ES-I3 (cell line): Measurements from ENCODE around the gene CD44.

ENCODE experiments used
- H3K36me3 ChIP-seq: 2 replicates; pipeline ENCODE4 v1.6.1; 2013; ENCODE audit warnings: mild to moderate bottlenecking, low read length, control low read depth, moderate library complexity; ENCODE audit not compliant: insufficient read depth
- H3K4me1 ChIP-seq: 2 replicates; pipeline ENCODE4 v1.6.1; 2013; ENCODE audit warnings: mild to moderate bottlenecking, control low read depth, low read length; ENCODE audit not compliant: insufficient read depth
- H3K9ac ChIP-seq: 2 replicates; pipeline ENCODE4 v1.6.1; 2013; ENCODE audit warnings: low read depth, mild to moderate bottlenecking, low read length, moderate library complexity
- H3K9me3 ChIP-seq: 2 replicates; pipeline ENCODE4 v1.6.1; 2013; ENCODE audit warnings: mild to moderate bottlenecking, low read length, moderate library complexity; ENCODE audit not compliant: control insufficient read depth, insufficient read depth

CD44 gene

DNA sequence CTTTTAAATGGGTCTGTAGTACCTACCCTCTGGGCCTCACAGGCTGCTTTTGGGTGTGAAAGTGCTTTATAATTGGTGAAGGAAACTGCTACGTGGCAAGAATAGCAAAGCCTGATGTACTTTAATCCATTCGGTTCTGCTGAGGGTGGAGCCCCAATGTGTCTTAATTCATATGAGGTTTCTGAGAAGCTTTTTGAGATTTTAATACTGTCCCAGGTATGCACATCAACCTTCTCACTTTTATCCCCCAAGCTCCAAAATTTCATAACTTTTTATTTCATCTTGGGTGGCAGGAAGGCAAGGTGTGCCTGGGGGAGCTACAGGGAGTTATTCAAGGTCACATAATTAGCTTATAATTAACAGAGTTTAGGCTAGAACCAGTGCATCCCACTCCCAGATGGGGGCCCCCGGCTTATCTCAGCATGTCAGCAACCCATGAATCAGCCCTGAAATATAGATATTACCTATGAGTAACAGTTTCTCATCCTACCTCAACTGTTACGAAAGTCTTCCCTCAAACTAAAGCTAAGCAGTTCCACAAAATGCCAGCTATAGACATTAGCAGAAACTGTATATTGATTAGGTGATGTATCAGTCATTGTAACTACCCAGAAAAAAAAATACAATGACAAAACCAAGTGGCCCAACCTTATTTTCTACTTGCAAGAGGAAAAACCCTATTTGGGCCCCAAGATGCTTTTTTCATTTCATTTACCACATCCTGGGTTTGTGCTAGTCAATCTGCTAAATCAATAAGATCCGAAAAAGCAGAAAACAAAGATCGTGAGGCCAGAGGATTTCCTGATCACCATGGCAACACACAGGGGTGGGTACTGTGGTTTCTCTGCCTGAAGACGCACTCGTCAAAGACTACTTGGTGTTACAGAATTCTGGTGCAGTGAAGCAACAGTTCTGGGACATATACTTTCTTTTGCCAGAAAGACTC lies 26.7 kb downstream of the CD44 start:
- peaks cover 11% of the 10 kb centered on the region for H3K4me1 ChIP-seq
- H3K9ac ChIP-seq = no peak overlapping the region
- H3K36me3 ChIP-seq = no peaks in the 10 kb centered on the region
- H3K9me3 ChIP-seq = no peaks in the 10 kb centered on the region

DNA sequence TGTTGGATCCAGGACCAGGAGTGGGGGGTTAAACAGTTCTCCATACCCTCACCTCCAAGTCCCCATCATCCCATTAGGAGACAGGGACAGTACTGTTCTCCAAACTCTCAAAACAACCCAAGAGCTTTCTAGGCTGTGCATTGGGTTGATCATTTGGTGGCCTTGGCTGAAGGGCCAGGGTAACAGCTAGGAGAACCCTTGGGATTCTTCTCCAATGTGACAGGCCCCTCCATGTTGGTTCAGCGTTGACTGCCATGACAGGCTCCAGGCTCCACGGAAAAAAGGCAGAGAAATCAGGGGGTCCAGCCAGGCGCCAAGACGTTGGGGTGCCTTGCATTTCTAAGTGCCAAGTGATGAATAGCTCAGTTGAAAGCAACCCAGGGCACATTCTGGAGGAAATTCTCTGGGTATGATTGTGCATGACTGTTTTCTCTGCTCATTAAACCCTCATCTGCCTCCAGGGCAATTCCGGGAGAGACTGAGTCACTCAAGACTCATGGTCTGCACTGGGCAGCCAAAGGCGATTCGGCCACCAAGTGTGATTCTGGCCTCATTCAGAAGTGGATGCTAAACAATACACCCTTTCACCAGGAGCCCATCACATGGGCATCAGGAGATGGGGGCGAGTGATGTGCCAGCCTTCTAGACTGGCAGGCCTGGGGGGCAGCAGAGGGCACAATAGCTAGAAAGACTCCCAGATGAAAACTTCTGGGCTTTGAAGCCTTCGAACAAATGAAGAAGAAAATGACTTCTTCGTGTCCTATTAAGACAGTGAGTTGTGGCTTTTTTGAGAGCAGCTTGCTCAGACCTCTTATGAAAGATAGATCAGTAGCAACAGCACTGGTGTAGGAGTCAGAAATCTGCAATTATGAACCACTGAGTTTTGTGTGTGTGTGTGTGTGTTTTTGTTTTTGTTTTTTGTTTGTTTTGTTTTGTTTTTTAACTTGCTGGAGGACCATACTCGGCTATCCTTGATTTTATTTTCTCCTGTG lies 27.7 kb downstream of the CD44 start:
- H3K9ac ChIP-seq = no peak overlapping the region
- H3K36me3 ChIP-seq = no peaks in the 10 kb centered on the region; the same call in 1 of the 2 replicates
- H3K4me1 ChIP-seq = peaks cover 11% of the 10 kb centered on the region
- H3K9me3 ChIP-seq = no peaks in the 10 kb centered on the region

- Histone ChIP-seq H3K9me3 (no peaks in the 10 kb centered on the region), H3K4me1 (peaks cover 11% of the 10 kb centered on the region), H3K36me3 (no peaks in the 10 kb centered on the region; the same call in 1 of the 2 replicates), H3K9ac (no peak overlapping the region)
Measured at GRCh38 chr11:35167426-35167954, 28.5 kb downstream of the CD44 start.

GRCh38 chr11:35168671-35169070 lies 29.7 kb downstream of the CD44 start:
- H3K9ac ChIP-seq = no peak overlapping the region
- no peaks in the 10 kb centered on the region for H3K9me3 ChIP-seq
- peaks cover 12% of the 10 kb centered on the region for H3K4me1 ChIP-seq
- H3K36me3 ChIP-seq = no peaks in the 10 kb centered on the region; the same call in 1 of the 2 replicates

DNA sequence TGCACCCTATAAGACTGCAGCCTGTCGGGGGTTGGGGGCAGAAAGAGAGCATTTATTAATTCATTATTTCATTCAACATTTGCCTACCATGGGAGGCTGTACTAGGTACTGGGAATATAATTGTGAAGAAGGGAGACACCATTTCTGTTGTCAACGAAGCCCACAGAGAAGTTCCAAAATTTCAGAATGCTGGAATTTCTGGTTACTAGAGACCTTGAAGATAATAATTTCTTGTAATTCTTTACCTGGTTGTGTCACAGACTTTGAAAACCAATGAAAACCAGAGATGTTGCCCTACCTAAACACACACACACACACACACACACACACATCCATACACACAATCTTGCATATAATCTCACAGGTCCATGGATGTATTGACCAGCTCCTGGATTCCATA lies 30.1 kb downstream of the CD44 start:
- H3K4me1 ChIP-seq = peaks cover 16% of the 10 kb centered on the region
- H3K36me3 ChIP-seq = no peaks in the 10 kb centered on the region; the same call in 1 of the 2 replicates
- no peaks in the 10 kb centered on the region for H3K9me3 ChIP-seq
- no peak overlapping the region for H3K9ac ChIP-seq

- Histone ChIP-seq H3K4me1 (peaks cover 16% of the 10 kb centered on the region), H3K36me3 (no peaks in the 10 kb centered on the region; the same call in 1 of the 2 replicates), H3K9me3 (no peaks in the 10 kb centered on the region), H3K9ac (no peak overlapping the region)
Measured at GRCh38 chr11:35169754-35170153, 30.8 kb downstream of the CD44 start.

GRCh38 chr11:35170503-35170902 lies 31.5 kb downstream of the CD44 start:
- peaks cover 16% of the 10 kb centered on the region for H3K4me1 ChIP-seq
- no peaks in the 10 kb centered on the region for H3K9me3 ChIP-seq
- no peaks in the 10 kb centered on the region; the same call in 1 of the 2 replicates for H3K36me3 ChIP-seq
- no peak overlapping the region for H3K9ac ChIP-seq

GRCh38 chr11:35171226-35171625 lies 32.3 kb downstream of the CD44 start:
- H3K9me3 ChIP-seq = no peaks in the 10 kb centered on the region
- no peaks in the 10 kb centered on the region; the same call in 1 of the 2 replicates for H3K36me3 ChIP-seq
- H3K9ac ChIP-seq = no peak overlapping the region
- H3K4me1 ChIP-seq = peaks cover 16% of the 10 kb centered on the region

GRCh38 chr11:35173011-35173511 lies 34.1 kb downstream of the CD44 start:
- no peak overlapping the region for H3K9ac ChIP-seq

DNA sequence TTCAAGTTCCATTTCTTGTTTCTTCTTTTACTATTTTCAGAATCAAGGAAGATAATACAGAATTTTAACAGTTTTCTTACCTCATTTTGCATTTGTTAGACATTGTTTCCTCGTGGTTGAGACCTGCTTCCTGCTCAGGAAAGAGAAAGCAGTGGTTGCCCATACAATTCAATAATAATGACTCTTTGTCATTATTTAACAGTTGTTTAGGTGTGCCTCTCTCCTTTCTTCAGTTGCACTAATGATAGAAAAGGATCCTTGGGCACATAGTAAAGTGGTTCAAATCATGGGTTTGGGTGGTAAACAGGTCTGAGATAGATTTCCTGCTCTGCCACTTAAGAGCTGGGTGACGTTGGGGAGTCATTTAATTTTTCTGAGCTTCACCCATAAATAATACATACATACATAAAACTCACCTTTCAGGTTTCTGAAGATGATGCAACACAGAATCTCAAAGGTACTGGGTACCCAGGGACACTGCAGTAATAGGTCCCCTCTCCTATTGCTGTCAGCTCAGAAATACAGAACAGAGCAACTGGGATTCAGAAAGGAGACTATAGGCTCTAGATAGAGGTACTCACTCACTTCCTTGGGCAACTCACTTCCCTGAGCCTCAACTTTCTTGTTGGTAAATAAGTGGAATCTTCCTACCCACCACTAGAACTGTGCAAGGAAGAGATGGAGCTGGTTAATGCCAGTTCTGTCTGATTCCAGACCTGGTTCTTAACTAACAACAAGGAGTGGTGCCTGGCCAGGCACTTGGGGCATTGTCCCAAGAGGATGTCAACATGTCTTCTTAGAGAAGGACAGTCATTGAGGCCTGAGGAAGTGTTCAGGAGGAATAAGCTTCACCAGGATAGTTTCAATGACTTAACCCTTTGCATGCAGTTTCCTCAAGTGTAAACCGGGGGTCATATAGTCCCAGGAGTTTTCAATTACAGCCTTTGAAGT lies 34.9 kb downstream of the CD44 start:
- peaks cover 17% of the 10 kb centered on the region for H3K4me1 ChIP-seq
- peaks cover 9% of the 10 kb centered on the region for H3K36me3 ChIP-seq
- no peaks in the 10 kb centered on the region for H3K9me3 ChIP-seq
- no peak overlapping the region for H3K9ac ChIP-seq

More at GRCh38 chr11:35173011-35173511, 34.1 kb downstream of the CD44 start:
- Histone ChIP-seq H3K9me3 (no peaks in the 10 kb centered on the region), H3K36me3 (peaks cover 6% of the 10 kb centered on the region), H3K4me1 (peaks cover 16% of the 10 kb centered on the region)

DNA sequence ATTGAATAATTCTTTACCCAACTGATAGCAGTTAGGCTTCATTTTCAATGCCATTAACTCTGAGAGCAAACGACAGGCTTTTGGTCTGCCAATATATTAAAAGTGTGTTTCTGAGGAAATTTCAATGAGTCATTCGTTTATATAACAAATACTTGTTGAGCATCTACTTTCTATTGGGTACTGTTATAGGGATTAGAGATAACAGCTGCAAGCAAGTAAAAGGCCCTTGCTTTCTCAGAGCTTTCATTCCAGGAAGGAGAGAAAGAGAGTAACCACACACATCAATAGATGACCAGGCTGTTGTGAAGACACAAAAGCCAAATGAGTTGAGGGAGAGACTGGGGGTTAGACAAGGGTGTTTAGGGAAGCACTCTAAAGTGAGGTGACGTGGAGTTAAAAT lies 35.7 kb downstream of the CD44 start:
- Histone ChIP-seq H3K4me1 (peaks cover 23% of the 10 kb centered on the region), H3K36me3 (peaks cover 9% of the 10 kb centered on the region), H3K9me3 (no peaks in the 10 kb centered on the region), H3K9ac (no peak overlapping the region)

- Histone ChIP-seq H3K36me3 (peaks cover 12% of the 10 kb centered on the region), H3K9ac (no peak overlapping the region), H3K9me3 (no peaks in the 10 kb centered on the region), H3K4me1 (peaks cover 32% of the 10 kb centered on the region)
Measured at GRCh38 chr11:35177370-35177769, 38.4 kb downstream of the CD44 start.
